GM12878 (cell line): Measurements from ENCODE around the gene ERVV-1. TPM values are rescaled to one million over a fixed set of nuclear protein-coding genes. Genes with fewer than 3 reads are reported as not detected.

Experiments used
- ATAC-seq: fragments of 200-7000 bp; cut with Tn5 transposase; 3 replicates; pipeline ENCODE4 v1.9.1; 2020; ENCODE audit warnings: mild to moderate bottlenecking, moderate library complexity
- BruUV-seq: library from RNA; stranded (reverse); fragments of 400-500 nt; replicated peaks from 2 replicates; lab custom pipeline; 2021; lab: Mats Ljungman, UMichigan
- CTCF ChIA-PET: fragments of 300-600 bp; sonication (Branson Sonifier 250); formaldehyde crosslinking; extraction: SDS; loops from one replicate; lab custom pipeline; 2021; ENCODE audit warnings: inconsistent platforms; lab: Yijun Ruan, JAX
- POLR2A ChIA-PET: fragments of 350-600 bp; formaldehyde crosslinking; extraction: SDS; loops from one replicate; lab custom pipeline; 2021; ENCODE audit warnings: inconsistent platforms; lab: Charles Lee
- RAD21 ChIA-PET: fragments of 300-600 bp; sonication (Branson Sonifier 250); formaldehyde crosslinking; loops from one replicate; lab custom pipeline; 2023; ENCODE audit warnings: antibody characterized with exemption; ENCODE audit not compliant: unreplicated experiment; lab: Charles Lee
- SMC1A ChIA-PET: fragments of 300-600 bp; sonication (Branson Sonifier 250); formaldehyde crosslinking; loops from one replicate; lab custom pipeline; 2023; ENCODE audit not compliant: unreplicated experiment, uncharacterized antibody; lab: Charles Lee
- DNase-seq: peaks from one replicate; pipeline ENCODE4 v3.0.0-alpha.2; 2011; ENCODE audit warnings: low read depth, low spot score
- FAIRE-seq: peaks from 3 replicates; lab custom pipeline; 2011; peaks lifted over from hg19 to GRCh38; lab: Jason Lieb, UNC
- H2AFZ ChIP-seq: 2 replicates; pipeline ENCODE4 v1.6.0; 2011; ENCODE audit warnings: low read depth, low read length, control low read depth; ENCODE audit not compliant: control insufficient read depth
- H3K27ac ChIP-seq: 2 replicates; pipeline ENCODE4 v1.5.1; 2011; ENCODE audit warnings: control low read depth; ENCODE audit not compliant: control insufficient read depth, insufficient read depth
- H3K27me3 ChIP-seq, 2 experiments: replicated peaks in 1 of 2; 2 replicates each; pipeline versions ENCODE4 v1.6.0 to v1.6.1; 2011; ENCODE audit warnings: low read length in 1 of 2; ENCODE audit not compliant: control insufficient read depth in 2 of 2, insufficient read depth in 2 of 2
- H3K36me3 ChIP-seq, 2 experiments: 2 replicates each; pipeline ENCODE4 v1.5.1; 2011; ENCODE audit warnings: low read length in 1 of 2; ENCODE audit not compliant: control insufficient read depth in 2 of 2, insufficient read depth in 2 of 2
- H3K4me1 ChIP-seq: 2 replicates; pipeline ENCODE4 v1.6.1; 2011; ENCODE audit warnings: mild to moderate bottlenecking, low read length, moderate library complexity, mixed read lengths; ENCODE audit not compliant: control insufficient read depth, insufficient read depth
- H3K4me2 ChIP-seq: 2 replicates; pipeline ENCODE4 v1.6.0; 2011; ENCODE audit warnings: control low read depth; ENCODE audit not compliant: control insufficient read depth, insufficient read depth
- H3K4me3 ChIP-seq: fragments of 200-600 bp; sonication (generic); 2 replicates; pipeline ENCODE4 v1.5.1; 2016
- H3K79me2 ChIP-seq: 2 replicates; pipeline ENCODE4 v1.6.0; 2011; ENCODE audit warnings: low read length; ENCODE audit not compliant: control insufficient read depth, insufficient read depth
- H3K9ac ChIP-seq: 2 replicates; pipeline ENCODE4 v1.8.0; 2011; ENCODE audit warnings: low read length, control low read depth, mixed read lengths; ENCODE audit not compliant: control insufficient read depth, insufficient read depth
- H3K9me3 ChIP-seq: replicated peaks from 3 replicates; pipeline ENCODE4 v1.5.1; 2011; ENCODE audit warnings: mild to moderate bottlenecking, low read length; ENCODE audit not compliant: control insufficient read depth, insufficient read depth
- H4K20me1 ChIP-seq: 2 replicates; pipeline ENCODE4 v1.6.0; 2011; ENCODE audit not compliant: control insufficient read depth, insufficient read depth
- BCL11A ChIP-seq: IDR thresholded peaks from 2 replicates; pipeline ENCODE4 v1.6.1; 2011; ENCODE audit warnings: low read depth, low read length
- GABPA ChIP-seq: IDR thresholded peaks from 2 replicates; pipeline ENCODE4 v1.6.1; 2014; ENCODE audit warnings: antibody characterized with exemption, low read depth, mild to moderate bottlenecking, inconsistent platforms
- HCFC1 ChIP-seq: fragments of 150-350 bp; IDR thresholded peaks from 2 replicates; pipeline ENCODE4 v1.6.1; 2014; ENCODE audit warnings: low read length
- HDAC6 ChIP-seq: fragments of 200-600 bp; sonication (generic); IDR thresholded peaks from one replicate; pipeline ENCODE4 v1.8.0; 2017; ENCODE audit warnings: antibody characterized with exemption; ENCODE audit not compliant: unreplicated experiment
- TCF3 ChIP-seq: IDR thresholded peaks from 2 replicates; pipeline ENCODE4 v1.6.1; 2012; ENCODE audit warnings: low read depth, mild to moderate bottlenecking, low read length, borderline replicate concordance; ENCODE audit not compliant: insufficient read depth
- WRNIP1 ChIP-seq: IDR thresholded peaks from 2 replicates; pipeline ENCODE4 v1.6.1; 2011; ENCODE audit warnings: low read depth, low read length, improper control_type of control experiment, borderline replicate concordance
- WGBS: methylation state at CpG from one replicate; pipeline ENCODE4 v1.1.6; 2016; ENCODE audit warnings: low lambda C conversion rate; ENCODE audit not compliant: insufficient replicate concordance, insufficient coverage; ENCODE audit errors: missing lambda C conversion rate; 5-methylcytosine and 5-hydroxymethylcytosine counted together
- in situ Hi-C: fragments of 300-500 bp; cut with MboI; formaldehyde crosslinking; loops from 9 replicates; pipeline ENCODE4 v1.14.3; 2018; ENCODE audit warnings: mixed read lengths
- intact Hi-C: fragments of 100-400 bp; cut with micrococcal nuclease; formaldehyde crosslinking; loops from one replicate; pipeline ENCODE4 v1.14.2; 2022; ENCODE audit not compliant: unreplicated experiment
- polyA plus RNA-seq, 11 experiments: library from polyadenylated mRNA; depleted of rRNA in 4 of 11; unstranded in 6 of 11; stranded (reverse) in 5 of 11; fragments of >200 nt; fragmentation: Nextera tagmentation in 4 of 11; fragmentation: Illumina TruSeq in 1 of 11; extraction: Ambion mirVana in 4 of 11; extraction: Trizol in 1 of 11; gene quantifications; 1 replicate in 1 of 11; 2 replicates in 10 of 11; pipeline versions ENCODE4 v1.2.1 to v1.2.3, GENCODE V29; 2011 to 2016; ENCODE audit warnings: inconsistent platforms in 2 of 11, missing spikeins in 2 of 11, low read depth in 1 of 11
- total RNA-seq, 4 experiments: library from RNA; depleted of rRNA in 3 of 4; stranded (reverse); fragments of >200 nt in 3 of 4; fragmentation: Illumina TruSeq in 1 of 4; extraction: Trizol in 1 of 4; gene quantifications; 2 replicates each; pipeline versions ENCODE4 v1.2.1 to v1.2.3, GENCODE V29; 2013 to 2021

Gene ERVV-1
- total and polyA plus RNA-seq, 10 of the 15 experiments (the other 5 are each of a cell fraction or from before 2014, with no cell fraction given), result 0.05 TPM; not detected in 9

- no peaks in the 10 kb centered on the region for H3K4me1 ChIP-seq
- ATAC-seq (no peak), DNase-seq (no peak), FAIRE-seq (no peak)
- H3K27me3 ChIP-seq, result no peaks in the 10 kb centered on the region
- ChIA-PET SMC1A (no interaction called here), RAD21 (no interaction called here), CTCF (no interaction called here), POLR2A (no interaction called here)
- no peak overlapping the region for H3K27ac ChIP-seq
- H3K4me3 ChIP-seq, result no peak overlapping the region
- H3K79me2 ChIP-seq, result no peaks in the 10 kb centered on the region
- H2AFZ ChIP-seq, result no peak overlapping the region
- no peaks in the 10 kb centered on the region for H3K36me3 ChIP-seq
- no TSS peak for BruUV-seq
- no peak overlapping the region for H3K9ac ChIP-seq
- WGBS, result 36% methylated on average over 2 of the region's 2 CpGs
- no peaks in the 10 kb centered on the region; the same call in 1 of the 3 replicates for H3K9me3 ChIP-seq
- TF ChIP-seq HDAC6 (no peak), GABPA (no peak), HCFC1 (no peak)
- H3K4me2 ChIP-seq, result no peak overlapping the region
- no peaks in the 10 kb centered on the region for H4K20me1 ChIP-seq
- in situ Hi-C loops, result no loop called here
- intact Hi-C loops, result no loop called here
Measured at GRCh38 chr19:53015159-53015558, 1.4 kb downstream of the ERVV-1 start.

DNA sequence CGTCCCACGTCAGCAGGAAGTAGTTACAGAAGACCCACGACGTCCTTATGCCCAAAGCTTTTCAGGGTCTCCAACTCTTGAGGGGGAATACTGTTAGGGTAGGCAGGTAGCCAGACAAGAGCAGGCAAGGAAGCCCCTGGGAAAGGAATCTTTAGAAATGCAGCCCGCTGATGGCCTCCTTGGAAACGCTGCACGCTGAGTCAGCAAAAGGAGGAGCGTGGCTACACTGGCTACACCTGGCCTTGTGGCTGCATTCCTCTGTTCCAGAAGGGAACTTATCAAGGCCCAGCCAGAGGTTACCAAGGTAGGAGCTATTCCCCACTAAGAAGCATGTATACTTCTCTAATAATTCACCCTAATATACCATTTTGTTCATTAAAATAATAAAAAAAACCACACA lies 2.0 kb downstream of the ERVV-1 start:
- Histone ChIP-seq H3K4me3 (no peak overlapping the region), H3K4me2 (no peak overlapping the region), H3K27ac (no peak overlapping the region), H2AFZ (no peak overlapping the region), H4K20me1 (no peaks in the 10 kb centered on the region), H3K27me3 (no peaks in the 10 kb centered on the region), H3K36me3 (no peaks in the 10 kb centered on the region), H3K79me2 (no peaks in the 10 kb centered on the region), H3K4me1 (no peaks in the 10 kb centered on the region), H3K9me3 (no peaks in the 10 kb centered on the region; the same call in 1 of the 3 replicates), H3K9ac (no peak overlapping the region)
- intact Hi-C loops (no loop called here), in situ Hi-C loops (no loop called here)
- TF ChIP-seq TCF3 (no peak), BCL11A (no peak), WRNIP1 (no peak)
- FAIRE-seq (no peak), ATAC-seq (no peak), DNase-seq (no peak)
- ChIA-PET CTCF (interaction anchor here (1.3 kb wide), 1 partner anchor 21 kb away, joined by 3 read pairs; no protein-coding TSS in a partner anchor), RAD21 (no interaction called here), SMC1A (no interaction called here), POLR2A (no interaction called here)
- BruUV-seq, result no TSS peak
- WGBS, result 74% methylated on average over 8 of the region's 8 CpGs
